Astrocyte of the cerebellum (primary cell): Measurements from ENCODE around the gene IGFL3.

ENCODE experiments used
- DNase-seq: peaks from one replicate; pipeline ENCODE4 v3.0.0-alpha.2; 2011; ENCODE audit warnings: low read depth
- H3K4me3 ChIP-seq: 2 replicates; pipeline ENCODE4 v1.5.1; 2011; ENCODE audit warnings: mild to moderate bottlenecking, low read depth, low read length, moderate library complexity
- CTCF ChIP-seq: IDR thresholded peaks from 2 replicates; pipeline ENCODE4 v1.5.1; 2012; ENCODE audit warnings: low read length, low read depth, moderate library complexity, mild to moderate bottlenecking; ENCODE audit errors: missing control alignments
- in situ Hi-C: cut with HindIII; loops from 2 replicates; pipeline ENCODE4 v1.10.0; 2017; ENCODE audit warnings: low sequenced_read_pairs

IGFL3 gene

GRCh38 chr19:46100344-46100743 lies 24.1 kb downstream of the IGFL3 start:
- in situ Hi-C loops = no loop called here
- no peak overlapping the region for H3K4me3 ChIP-seq
- no peak for TF ChIP-seq CTCF
- DNase-seq = no peak

- no peak for DNase-seq
- in situ Hi-C loops = no loop called here
- TF ChIP-seq CTCF = no peak
- H3K4me3 ChIP-seq = no peak overlapping the region
Measured at GRCh38 chr19:46090444-46090843, 34.0 kb downstream of the IGFL3 start.

- in situ Hi-C loops = no loop called here
- DNase-seq = no peak
- no peak overlapping the region for H3K4me3 ChIP-seq
- TF ChIP-seq CTCF = no peak
Measured at GRCh38 chr19:46089432-46089831, 35.1 kb downstream of the IGFL3 start.

- no peak for DNase-seq
- TF ChIP-seq CTCF = no peak
- in situ Hi-C loops = no loop called here
- H3K4me3 ChIP-seq = no peak overlapping the region
Measured at GRCh38 chr19:46088101-46088500, 36.4 kb downstream of the IGFL3 start.

- no peak overlapping the region for H3K4me3 ChIP-seq
- no peak for DNase-seq
- TF ChIP-seq CTCF = no peak
- in situ Hi-C loops = no loop called here
Measured at GRCh38 chr19:46085888-46086287, 38.6 kb downstream of the IGFL3 start.

GRCh38 chr19:46082728-46083050 lies 41.8 kb downstream of the IGFL3 start:
- no peak overlapping the region for H3K4me3 ChIP-seq
- in situ Hi-C loops = no loop called here
- no peak for TF ChIP-seq CTCF
- no peak for DNase-seq
